Measurements from ENCODE around the gene MRAP. TPM values are rescaled to one million over a fixed set of nuclear protein-coding genes. Genes with fewer than 3 reads are reported as not detected.

The MRAP gene
- polyA plus RNA-seq, 1 donor from 2014 or later, result not detected

- H3K9me3 ChIP-seq (ENCODE audit: low read length), result no peaks in the 10 kb centered on the region
- no peaks in the 10 kb centered on the region for H3K36me3 ChIP-seq (ENCODE audit: insufficient read depth, low read length)
- H4K20me1 ChIP-seq (ENCODE audit: insufficient read depth), result no peaks in the 10 kb centered on the region
- no peaks in the 10 kb centered on the region for H3K9me2 ChIP-seq (ENCODE audit: insufficient read depth, low read length)
- peak overlapping the region; percentile 24 for H3K9ac ChIP-seq (ENCODE audit: low read length)
- peak overlapping the region; percentile 56 for H3K27ac ChIP-seq (ENCODE audit: low read length)
- no peak for TF ChIP-seq TAF1 (IDR thresholded peaks at IDR 0.05; ENCODE audit: low read depth)
- TF ChIP-seq RAD21 (conservative IDR thresholded peaks at IDR 0.05), result no peak
- TF ChIP-seq EP300 (conservative IDR thresholded peaks at IDR 0.05; ENCODE audit: poor library complexity, severe bottlenecking), result no peak
- TF ChIP-seq EZH2 (IDR thresholded peaks at IDR 0.05; ENCODE audit: borderline replicate concordance, insufficient read depth, low read length, poor library complexity, severe bottlenecking), result no peak
- TF ChIP-seq CTCF (IDR thresholded peaks at IDR 0.05; ENCODE audit: poor library complexity, severe bottlenecking), result no peak
- TF ChIP-seq MXI1 (conservative IDR thresholded peaks at IDR 0.05; ENCODE audit: poor library complexity, severe bottlenecking), result no peak
- no peak for TF ChIP-seq REST (IDR thresholded peaks at IDR 0.05; ENCODE audit: borderline replicate concordance)
- no peak for TF ChIP-seq SMC3 (conservative IDR thresholded peaks at IDR 0.05; ENCODE audit: poor library complexity)
- no peak for TF ChIP-seq POLR2AphosphoS5 (IDR thresholded peaks at IDR 0.05)
- no peaks in the 10 kb centered on the region for H3K79me2 ChIP-seq (replicated peaks; ENCODE audit: insufficient read depth, low read length)
- peak overlapping the region; percentile 4 for H3K4me2 ChIP-seq (ENCODE audit: low read length)
- H3K4me3 ChIP-seq (ENCODE audit: low read length), result peak overlapping the region; percentile 27
- H3K27me3 ChIP-seq (ENCODE audit: insufficient read depth, low read depth, low read length), result no peaks in the 10 kb centered on the region
- H2AFZ ChIP-seq (ENCODE audit: low read depth, low read length), result no peak overlapping the region
- H3F3A ChIP-seq (ENCODE audit: insufficient read depth, low read length, poor library complexity, severe bottlenecking), result no peaks in the 10 kb centered on the region
Measured at GRCh38 chr21:32256251-32256650, 42.4 kb upstream of the MRAP start.

- TF ChIP-seq POLR2AphosphoS5 (IDR thresholded peaks at IDR 0.05) (peak; percentile 38), REST (IDR thresholded peaks at IDR 0.05; ENCODE audit: borderline replicate concordance) (peak; percentile 82), TAF1 (IDR thresholded peaks at IDR 0.05; ENCODE audit: low read depth) (no peak), MXI1 (conservative IDR thresholded peaks at IDR 0.05; ENCODE audit: poor library complexity, severe bottlenecking) (no peak), EP300 (conservative IDR thresholded peaks at IDR 0.05; ENCODE audit: poor library complexity, severe bottlenecking) (peak; percentile 67), SMC3 (conservative IDR thresholded peaks at IDR 0.05; ENCODE audit: poor library complexity) (peak; percentile 48), RAD21 (conservative IDR thresholded peaks at IDR 0.05) (peak; percentile 35)
- Histone ChIP-seq H3K79me2 (replicated peaks; ENCODE audit: insufficient read depth, low read length) (no peaks in the 10 kb centered on the region), H3K4me3 (ENCODE audit: low read length) (peak overlapping the region; percentile 27), H3K36me3 (ENCODE audit: insufficient read depth, low read length) (no peaks in the 10 kb centered on the region), H3K9ac (ENCODE audit: low read length) (peak overlapping the region; percentile 24), H3F3A (ENCODE audit: insufficient read depth, low read length, poor library complexity, severe bottlenecking) (no peaks in the 10 kb centered on the region), H4K20me1 (ENCODE audit: insufficient read depth) (no peaks in the 10 kb centered on the region), H3K27me3 (ENCODE audit: insufficient read depth, low read depth, low read length) (no peaks in the 10 kb centered on the region), H2AFZ (ENCODE audit: low read depth, low read length) (no peak overlapping the region), H3K27ac (ENCODE audit: low read length) (peak overlapping the region; percentile 56), H3K9me3 (ENCODE audit: low read length) (no peaks in the 10 kb centered on the region), H3K4me2 (ENCODE audit: low read length) (peak overlapping the region; percentile 18), H3K9me2 (ENCODE audit: insufficient read depth, low read length) (no peaks in the 10 kb centered on the region)
Measured at GRCh38 chr21:32256873-32257620, 41.6 kb upstream of the MRAP start.

All from neural cell (in vitro differentiated cells).